ENCODE results near the gene CNN1.

Gene CNN1

DNA sequence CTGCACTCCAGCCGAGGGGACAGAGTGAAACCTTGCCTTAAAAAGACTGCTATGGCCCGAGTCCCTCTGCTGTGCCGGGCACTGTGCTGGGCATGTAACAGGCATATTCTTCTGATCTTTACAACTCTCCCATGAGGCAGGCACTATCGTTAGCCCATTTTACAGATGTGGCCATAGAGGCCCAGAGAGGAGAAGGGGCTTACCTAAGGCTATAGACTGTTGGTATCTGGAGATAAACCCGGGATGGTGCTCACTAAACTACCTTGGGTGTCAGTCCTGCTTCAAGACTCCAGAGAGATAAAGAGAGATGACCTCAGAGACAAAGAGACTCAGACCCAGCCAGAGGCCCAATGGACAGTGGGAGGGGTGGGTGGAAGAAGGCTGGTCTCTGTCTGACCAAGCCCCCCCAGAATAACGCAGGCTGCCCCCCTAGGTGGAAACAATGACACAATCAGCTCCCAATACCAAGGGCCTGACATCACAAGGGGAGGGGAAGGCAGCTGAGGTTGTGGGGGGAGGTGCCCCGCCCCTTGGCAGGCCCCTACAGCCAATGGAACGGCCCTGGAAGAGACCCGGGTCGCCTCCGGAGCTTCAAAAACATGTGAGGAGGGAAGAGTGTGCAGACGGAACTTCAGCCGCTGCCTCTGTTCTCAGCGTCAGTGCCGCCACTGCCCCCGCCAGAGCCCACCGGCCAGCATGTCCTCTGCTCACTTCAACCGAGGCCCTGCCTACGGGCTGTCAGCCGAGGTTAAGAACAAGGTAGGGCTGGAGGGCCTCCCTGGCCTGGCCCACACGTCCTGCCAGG lies at the start of gene CNN1:
TSS of gene CNN1 (plus strand) at position 620 of the 805 bp plus-strand sequence. CDS start at position 697, 77 bp downstream.
- no peak for DNase-seq (ENCODE audit: low spot score)

DNA sequence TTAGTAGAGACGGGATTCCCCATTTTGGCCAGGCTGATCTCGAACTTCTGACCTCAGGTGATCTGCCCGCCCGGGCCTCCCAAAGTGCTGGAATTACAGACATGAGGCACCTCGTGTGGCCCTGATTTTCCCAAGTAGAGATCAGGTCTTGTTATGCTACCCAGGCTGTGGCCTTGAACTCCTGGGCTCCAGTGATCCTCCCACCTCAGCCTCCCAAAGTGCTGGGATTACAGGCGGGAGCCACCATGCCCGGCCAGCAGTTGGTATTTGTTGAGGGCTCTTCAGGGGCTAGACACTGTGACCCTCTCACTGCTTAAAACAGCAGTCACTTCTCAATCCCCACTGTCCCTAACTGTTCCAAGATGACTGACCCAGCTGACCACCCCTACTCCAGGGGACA lies 49.3 kb upstream of the CNN1 start:
- no peak for DNase-seq (ENCODE audit: low spot score)

DNA sequence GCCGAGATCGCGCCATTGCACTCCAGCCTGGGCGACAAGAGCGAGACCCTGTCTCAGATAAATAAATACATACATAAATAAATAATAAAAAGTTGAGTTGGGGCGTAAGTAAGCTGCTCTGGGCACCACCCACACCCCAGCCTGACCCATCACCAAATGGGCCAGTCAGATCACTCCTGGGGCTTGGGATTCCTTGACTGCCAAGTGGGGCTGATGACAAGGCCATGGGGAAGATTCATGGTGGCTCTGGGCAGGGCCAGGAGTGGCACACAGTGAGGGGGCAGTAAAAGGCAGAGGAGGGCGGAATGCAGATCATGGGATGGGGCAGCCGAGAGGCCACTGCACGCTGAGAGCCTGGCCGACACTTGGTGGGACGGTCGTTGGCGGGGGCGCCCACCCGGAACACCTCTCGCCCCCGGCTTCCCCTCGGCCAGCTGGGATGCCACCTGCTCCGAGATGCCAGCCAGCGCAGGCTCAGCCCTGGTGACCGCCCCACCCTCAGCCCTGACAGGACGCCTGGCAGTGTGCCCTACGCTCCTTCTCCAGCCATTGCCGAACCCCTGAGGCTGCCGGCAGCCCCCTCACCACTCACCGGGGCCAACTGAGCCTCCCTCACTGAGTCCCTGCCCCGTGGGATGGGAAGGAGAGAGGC lies 43.9 kb upstream of the CNN1 start:
- no peak for DNase-seq (ENCODE audit: low spot score)

DNA sequence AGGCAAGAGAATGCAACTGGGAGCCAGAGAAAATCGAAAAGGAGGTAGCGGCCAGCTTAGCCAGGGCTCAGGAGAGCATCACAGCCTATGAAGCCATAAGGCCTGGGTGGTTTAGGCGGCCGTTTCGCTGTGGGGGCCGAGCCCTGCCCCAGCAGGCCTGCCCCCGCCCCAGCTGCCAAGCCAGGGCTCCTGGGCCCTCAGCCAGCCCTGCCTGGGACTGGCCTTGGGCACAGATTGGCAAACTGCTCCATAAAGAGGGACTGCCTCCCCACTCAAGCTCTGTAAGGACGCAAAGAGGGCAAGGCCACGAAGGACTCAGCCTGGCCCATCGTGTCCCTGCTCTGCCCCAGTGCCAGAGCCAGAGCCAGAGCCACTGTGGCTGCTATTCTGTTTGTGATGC lies 43.2 kb upstream of the CNN1 start:
- DNase-seq (ENCODE audit: low spot score) = no peak

DNA sequence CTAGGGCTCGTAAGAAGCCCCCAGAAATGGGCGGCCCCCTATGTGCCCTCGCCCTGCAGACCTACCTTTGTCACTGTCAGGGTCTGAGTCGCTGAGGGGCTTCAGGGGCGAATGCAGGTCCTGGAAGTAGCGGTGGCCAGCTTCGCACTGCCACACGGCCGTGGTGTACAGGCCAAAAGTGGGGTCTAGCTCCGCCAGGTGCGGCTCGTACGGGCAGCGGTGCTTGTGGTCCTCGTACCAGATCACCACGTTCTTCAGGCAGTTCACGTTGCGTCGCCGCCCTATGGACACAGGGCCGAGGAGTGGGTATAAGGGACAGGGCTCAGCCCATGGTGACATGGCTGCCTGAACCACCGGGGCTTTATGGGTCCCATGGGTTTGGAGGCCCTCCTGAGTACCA lies 42.8 kb upstream of the CNN1 start:
- no peak for DNase-seq (ENCODE audit: low spot score)

DNA sequence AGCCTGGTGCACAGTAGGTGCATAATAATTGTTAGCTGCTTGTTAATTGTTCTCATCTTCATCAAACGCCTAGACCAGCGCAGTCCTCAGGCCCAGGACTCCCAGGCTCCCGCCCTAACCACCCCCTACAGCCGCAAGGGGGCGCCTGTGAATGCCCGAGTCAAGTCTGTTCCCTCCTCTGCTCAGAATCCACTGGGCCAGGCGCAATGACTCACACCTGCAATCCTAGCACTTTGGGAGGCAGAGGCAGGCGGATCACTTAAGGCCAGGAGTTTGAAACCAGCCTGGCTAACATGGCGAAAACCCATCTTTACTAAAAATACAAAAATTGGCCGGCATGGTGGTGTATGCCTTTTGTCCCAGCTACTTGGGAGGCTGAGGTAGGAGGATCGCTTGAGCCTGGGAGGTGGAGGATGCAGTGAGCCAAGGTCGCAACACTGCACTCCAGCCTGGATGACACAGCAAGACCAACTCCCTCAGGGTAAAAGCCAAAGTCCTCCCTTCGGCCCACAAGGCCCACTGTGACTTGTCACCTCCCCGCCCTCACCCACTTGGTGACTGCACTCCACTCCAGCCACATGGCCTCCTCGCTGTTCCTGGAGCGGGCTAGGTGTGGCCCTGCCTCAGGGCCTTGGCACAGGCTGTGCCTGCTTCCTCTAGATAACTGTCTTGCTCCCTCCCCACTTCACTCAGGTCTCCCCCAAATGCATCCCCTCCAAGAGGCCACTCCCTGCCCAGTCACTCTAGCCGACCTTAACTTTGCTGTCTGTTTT lies 42.1 kb upstream of the CNN1 start:
- peak; percentile 90 for DNase-seq (ENCODE audit: low spot score)

DNA sequence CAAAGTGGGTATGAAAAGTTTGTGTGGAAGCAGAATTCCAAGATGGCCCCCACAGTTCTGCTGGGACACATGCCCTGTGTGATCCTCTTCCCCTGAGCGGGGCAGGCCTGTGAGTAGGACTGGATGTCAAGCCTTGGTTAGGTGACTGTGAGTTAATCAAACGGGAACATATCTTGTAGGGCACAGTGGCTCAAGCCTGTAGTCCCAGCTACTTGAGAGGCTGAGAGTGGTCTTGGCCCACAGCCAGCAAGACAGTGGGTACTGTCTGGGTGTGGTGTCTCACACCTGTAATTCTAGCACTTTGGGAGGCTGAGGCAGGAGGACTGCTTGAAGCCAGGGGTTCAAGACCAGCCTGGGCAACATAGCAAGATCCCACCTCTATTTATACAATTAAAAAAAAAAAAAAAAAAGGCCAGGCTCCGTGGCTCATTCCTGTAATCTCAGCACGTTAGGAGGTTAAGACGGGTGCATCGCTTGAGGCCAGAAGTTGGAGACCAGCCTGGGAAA lies 39.4 kb upstream of the CNN1 start:
- DNase-seq (ENCODE audit: low spot score) = no peak

DNA sequence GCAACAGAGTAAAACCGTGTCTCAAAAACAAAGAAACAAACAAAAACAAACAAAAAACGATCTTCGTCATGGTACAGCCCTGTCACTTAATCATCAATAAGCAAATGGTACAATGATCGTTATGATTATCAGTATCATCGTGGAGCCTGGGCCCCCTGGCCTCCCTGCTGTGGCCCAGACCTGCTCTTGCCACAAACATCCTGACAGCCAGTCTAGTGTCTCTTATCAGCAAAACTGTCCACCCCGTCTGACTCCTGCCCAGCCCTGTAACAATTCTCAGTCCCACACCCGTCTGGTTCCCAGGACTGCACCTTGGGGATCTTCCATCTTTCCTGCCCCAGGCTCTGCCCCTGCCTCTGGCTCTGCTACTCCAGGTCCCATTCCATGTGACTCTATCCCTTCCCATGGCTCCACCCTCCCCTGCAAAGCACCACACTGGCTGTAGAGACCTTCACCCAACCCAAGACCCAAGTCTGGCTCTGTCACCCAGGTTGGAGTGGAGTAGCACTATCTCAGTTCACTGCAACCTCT lies 38.7 kb upstream of the CNN1 start:
- DNase-seq (ENCODE audit: low spot score) = no peak

DNA sequence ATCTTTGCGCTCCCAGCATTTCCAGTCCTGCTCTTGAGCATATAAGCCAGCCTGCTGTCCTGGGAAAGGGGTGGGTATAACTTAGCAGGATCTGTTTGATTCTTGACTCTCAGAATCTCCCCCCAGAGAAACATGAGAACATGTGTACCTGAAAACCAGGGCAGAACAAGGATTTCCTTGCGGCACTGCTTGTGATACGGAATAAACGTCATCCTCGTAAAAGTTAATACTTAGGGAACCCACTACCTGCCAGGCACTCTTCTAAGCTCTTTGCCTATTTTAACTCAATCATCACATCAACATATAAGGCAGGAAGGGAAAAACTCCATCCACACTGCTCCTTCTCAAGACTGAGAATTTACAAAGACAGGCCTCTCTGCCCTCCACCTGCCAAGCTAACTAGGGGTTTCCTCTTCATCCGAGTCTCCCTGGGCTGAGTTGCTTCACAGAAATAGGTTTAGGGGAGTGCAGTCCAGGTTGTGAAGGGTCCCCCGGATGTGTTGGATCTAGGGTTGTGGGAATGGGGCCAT lies 34.1 kb upstream of the CNN1 start:
- DNase-seq (ENCODE audit: low spot score) = no peak

DNA sequence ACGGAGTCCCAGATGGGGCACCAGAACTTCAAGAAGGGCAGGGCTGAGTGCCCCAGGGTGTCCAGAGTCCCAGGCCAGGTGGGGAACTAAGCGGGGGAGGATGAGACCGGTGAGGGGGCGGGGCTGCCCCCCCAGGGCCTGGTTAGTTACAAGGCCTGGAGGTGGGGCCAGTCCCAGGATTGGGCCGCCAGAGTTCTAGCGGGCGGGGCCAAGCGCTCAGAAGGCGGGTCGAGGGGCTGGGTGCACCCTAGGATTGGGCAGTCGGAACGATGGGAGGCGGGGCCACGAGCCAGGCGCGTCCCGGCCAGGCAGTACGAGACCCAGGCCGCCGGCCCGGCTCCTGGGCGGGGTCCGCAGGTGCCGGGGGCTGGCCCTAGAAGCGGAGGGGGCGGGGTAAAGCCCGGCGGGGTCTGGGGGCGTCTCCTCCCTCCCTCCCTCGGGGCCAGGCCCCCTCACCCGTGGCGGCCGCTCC lies 33.6 kb upstream of the CNN1 start:
- DNase-seq (ENCODE audit: low spot score) = peak; percentile 92

DNA sequence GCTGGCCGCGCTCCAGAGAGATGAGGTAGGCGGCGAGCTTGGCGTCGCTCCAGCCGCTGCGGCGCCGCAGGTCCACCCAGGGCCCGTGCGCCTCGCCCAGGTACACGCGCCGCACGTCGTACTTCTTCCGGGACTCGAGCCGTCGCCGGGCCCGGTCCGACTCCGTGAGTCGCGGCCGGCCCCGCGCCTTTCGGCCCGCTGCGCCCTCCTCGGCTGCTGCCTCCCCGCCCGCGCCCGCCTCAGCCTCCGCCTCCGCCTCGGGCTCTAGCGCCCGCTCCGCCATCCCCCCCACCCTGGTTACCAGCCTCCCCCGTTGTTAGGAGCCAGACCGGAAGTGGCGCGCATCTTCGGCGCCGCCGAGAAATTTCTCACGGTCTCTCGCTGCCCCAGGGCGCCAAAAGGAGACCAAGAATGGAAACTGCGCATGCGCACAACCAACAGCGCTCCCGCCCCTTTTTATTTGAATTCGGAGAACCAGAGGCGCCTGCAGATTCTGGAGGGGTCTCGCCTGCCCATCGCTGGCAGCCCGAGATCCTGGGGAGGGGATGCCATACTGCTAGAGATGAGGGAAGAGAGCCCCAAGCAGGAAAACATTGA lies 33.0 kb upstream of the CNN1 start, which contains the start of gene ZNF653:
TSS of gene ZNF653 (minus strand) at position 336 of the 597 bp plus-strand sequence. CDS start at position 283, 53 bp downstream.
- peak; percentile 95 for DNase-seq (ENCODE audit: low spot score)

DNA sequence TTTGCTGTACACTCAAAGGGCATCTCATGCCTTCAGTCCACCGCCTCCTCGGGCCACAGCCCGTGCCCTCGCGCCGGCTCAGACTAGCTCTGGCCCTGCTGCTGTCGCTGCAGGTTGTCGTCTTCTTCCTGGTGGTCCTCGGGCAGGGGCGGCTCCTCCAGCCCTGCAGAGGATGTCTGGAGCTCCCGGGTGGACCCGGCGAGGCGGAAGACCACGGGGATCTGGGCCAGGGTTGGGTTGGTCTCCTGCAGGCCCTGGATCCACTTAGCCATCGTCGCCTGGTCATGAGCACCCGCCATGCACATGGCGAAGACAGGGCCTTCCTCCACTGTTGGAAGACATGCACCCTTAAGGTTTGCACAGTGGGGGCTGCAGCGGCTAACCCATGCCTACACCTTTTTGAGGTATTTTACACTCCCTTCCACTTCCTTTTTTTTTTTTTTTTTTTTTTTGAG lies 32.5 kb upstream of the CNN1 start:
- DNase-seq (ENCODE audit: low spot score) = no peak

DNA sequence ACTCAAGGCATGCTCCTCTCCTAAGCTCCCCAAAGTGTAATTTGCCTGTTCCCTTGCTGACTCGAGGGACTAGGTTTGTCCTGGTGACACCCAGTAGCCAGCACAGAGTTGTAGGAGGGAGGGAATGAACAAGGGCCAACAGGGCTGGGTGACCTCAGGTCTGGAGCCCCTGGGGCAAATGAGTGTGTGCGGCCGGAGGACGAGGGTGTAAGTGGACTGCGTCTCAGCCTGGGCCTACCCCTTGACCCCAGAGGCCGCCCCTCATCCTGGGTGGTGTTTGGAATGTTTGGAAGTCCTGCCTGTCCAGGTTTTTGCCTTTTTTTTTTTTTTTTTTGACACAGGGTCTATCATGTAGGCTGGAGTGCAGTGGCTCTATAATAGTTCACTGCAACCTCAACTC lies 31.7 kb upstream of the CNN1 start:
- no peak for DNase-seq (ENCODE audit: low spot score)

DNA sequence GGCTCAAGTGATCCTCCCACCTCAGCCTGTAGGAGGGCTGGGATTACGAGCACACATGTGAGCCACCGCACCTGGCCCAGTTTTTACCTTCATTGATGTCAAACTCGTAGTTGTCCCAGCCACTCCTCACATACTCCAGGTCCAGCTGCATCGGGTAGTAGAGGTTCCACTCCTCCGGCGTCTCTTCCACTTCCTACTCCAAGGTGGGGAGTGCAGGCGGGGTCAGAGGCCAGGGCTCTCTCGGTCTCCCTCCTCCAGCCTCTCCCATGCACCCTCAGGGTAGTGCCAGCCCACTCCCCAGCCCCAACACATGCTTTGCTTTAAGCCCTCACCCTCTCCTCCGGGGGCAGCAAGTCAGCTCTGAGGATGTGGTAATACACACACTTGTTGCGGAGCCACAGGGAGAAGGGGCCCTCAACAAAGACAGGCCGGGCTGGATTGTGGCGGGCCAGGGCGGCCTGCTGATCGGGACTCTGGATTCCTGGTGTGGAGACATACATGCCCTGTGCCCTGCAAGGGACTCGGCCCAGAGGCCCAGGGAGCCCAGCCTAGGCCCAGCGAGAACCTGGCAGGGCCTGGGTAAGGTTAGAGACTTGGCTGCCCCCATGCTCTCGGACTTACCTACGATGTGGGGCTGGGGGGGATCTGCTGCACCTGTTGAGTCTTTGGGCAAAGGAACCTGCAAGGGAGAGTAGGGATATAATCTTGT lies 31.1 kb upstream of the CNN1 start:
- DNase-seq (ENCODE audit: low spot score) = no peak

DNA sequence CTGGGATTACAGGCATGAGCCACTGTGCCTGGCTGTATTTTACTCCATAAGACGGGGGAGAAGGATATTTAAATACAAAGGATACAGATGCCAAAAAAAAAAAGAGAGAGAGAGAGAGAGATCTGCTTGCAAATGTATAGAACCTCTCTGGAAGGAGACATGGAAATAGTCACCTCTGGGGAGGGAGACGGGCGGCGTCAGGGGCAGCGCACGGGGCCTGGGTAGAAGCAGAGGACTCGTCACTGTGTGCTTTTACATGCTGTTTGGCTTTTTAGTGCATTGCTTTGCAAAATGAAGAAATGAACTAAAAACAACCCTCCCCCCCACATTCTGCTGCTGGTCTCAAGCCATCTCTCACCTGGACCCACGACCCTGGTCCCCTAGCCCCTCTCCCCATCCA lies 28.2 kb upstream of the CNN1 start:
- DNase-seq (ENCODE audit: low spot score) = no peak

DNA sequence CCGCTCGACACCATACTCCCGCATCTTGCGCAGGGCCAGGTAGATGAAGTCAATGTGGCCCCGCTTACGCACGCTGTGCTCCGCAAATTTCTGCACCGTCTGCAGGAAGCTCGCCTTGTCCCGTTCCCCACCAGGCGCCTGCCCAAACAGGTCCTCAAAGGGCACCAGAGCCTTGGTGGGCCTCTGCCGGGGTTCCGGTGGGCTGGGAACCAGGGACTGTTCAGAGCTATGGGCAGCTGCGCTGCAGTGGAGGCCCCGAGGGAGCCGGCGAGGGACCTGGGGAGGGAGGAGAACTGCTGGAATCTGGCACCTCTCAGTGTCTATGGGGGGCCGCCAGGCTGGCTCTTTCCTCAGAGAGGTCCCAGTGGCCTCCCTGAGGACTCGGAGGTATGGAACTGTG lies 24.7 kb upstream of the CNN1 start:
- DNase-seq (ENCODE audit: low spot score) = no peak

DNA sequence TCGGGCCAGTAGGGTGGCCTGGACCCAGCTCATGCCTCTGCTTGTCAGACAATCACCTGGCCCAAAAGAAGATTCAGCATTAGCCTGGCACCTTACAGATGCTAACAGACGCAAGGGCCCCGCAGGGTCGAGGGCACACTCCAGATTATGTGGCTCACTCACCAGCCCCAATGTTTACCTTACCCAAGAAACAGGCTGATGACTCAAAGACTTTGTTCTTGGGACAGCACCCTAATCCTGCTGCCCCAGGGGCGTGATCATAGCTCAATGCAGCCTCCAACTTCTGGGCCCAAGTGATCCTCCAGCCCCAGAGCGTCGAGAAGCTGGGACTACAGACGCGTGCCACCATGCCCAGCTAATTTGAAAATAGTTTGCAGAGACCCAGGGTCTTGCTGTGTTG lies 19.5 kb upstream of the CNN1 start:
- no peak for DNase-seq (ENCODE audit: low spot score)

DNA sequence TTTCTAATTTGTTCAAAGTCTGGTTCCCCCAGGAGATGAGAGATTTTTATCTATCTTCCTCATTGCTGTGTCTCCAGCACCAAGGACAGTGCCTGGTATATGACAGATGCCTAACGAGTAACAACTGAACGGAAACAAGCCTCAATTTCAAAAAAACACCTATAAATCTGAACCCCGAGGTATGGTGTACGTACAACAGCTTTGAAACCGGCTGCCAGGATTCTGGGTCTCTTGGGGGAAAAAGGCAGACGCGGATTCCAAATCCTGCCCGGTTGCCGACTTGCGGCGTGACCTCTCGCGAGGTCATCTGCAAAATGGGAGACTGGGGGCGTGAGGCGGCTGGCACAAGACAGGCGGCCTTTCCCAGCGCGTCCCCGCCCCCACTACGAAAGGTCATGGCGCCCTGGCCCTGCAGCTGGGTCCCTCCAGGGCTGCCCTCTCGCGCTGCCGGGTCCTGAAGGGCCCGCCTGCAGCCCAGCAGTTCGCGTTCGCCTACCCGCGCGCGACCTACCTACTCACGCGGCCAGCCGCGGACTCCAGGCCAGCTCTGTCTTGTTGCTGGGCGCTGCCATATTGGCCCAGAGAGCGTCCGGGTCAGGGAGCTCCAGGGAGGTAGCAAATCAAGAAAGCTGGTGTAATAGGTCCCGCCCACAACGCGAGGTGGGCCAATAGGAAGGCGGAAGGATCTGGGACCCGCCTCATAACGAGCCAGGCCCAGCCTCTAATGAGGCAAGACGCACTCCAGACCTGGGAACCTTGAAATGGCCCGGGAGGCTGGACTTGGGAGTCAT lies 9.9 kb upstream of the CNN1 start, which contains the start of gene ECSIT:
TSS of gene ECSIT (minus strand) at position 584 of the 791 bp plus-strand sequence. CDS start 9,964 bp downstream, outside the sequence.
- peak; percentile 99 for DNase-seq (ENCODE audit: low spot score)

DNA sequence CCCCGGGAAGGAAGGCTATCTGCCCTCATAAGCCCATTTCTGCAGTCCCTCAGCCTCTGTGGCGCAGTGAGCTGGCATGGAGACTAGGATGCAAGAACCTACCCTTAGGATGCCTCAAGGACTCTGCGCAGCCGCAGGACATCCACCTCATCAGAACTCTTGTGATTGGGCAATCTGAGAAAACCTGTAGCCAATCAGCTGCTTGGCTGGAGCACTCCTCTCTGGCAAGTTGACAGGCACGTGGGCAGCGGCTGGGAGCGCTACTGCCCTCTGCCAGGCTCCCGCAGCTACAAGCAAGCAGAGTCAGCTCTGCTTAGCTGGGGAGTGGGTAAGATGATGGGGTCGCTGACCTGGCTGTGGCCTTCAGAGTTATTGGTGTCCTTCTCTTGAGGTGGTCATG lies 8.2 kb upstream of the CNN1 start:
- peak; percentile 98 for DNase-seq (ENCODE audit: low spot score)

DNA sequence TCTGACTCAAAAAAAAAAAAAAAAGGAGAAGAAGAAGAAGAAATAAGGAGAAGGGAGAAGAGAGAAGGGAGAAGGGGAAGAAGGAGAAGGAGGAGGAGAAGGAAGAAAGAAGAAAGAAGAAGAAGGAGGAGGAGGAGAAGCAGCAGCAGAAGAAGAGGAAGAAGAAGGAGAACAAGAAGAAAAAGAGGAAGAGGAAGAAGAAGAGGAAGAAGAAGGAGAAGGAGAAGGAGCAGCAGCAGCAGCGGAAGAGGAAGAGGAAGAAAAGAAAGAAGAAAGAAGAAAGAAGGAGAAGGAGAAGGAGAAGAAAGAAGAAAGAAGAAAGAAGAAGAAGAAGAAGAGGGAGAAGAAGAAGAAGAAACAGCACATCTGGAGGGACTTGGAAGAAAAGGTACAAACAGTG lies 4.1 kb upstream of the CNN1 start:
- DNase-seq (ENCODE audit: low spot score) = no peak
